ENCODE measurements around the gene BTBD2. TPM values are rescaled to one million over a fixed set of nuclear protein-coding genes. Genes with fewer than 3 reads are reported as not detected.

The BTBD2 gene
- total and polyA plus RNA-seq, 12 donors, result 11.8 to 122 (median 78.1) TPM

GRCh38 chr19:1952635-1953034 lies 62.9 kb downstream of the BTBD2 start:
- Histone ChIP-seq H3K4me1 (replicated peaks in 1 of 2) (peaks cover 4 to 9% of the 10 kb centered on the region in 2 donors), H3K9me3 (replicated peaks in 1 of 3) (no peaks in the 10 kb centered on the region), H3K27me3 (no peaks in the 10 kb centered on the region), H3K4me3 (no peak overlapping the region), H3K36me3 (replicated peaks in 1 of 2) (no peaks in the 10 kb centered on the region), H3K27ac (no peak overlapping the region)
- intact Hi-C loops (cut with DNase I), result loop anchor here in 1 of 2 donors (10.0 kb wide), 1 partner anchor 52 kb away; no protein-coding TSS in a partner anchor
- TF ChIP-seq POLR2A (IDR thresholded peaks at IDR 0.05) (no peak), CTCF (IDR thresholded peaks at IDR 0.05) (no peak)
- 79 to 88% (median 84%) methylated on average over 17 to 21 of the region's 21 CpGs for WGBS, 4 donors
- no peak for DNase-seq

GRCh38 chr19:1950640-1951039 lies 64.9 kb downstream of the BTBD2 start:
- Histone ChIP-seq H3K27me3 (no peaks in the 10 kb centered on the region), H3K9me3 (replicated peaks in 1 of 3) (no peaks in the 10 kb centered on the region), H3K27ac (no peak overlapping the region), H3K36me3 (replicated peaks in 1 of 2) (no peaks in the 10 kb centered on the region), H3K4me3 (no peak overlapping the region), H3K4me1 (replicated peaks in 1 of 2) (peaks cover 0 to 1% of the 10 kb centered on the region in 2 donors)
- no peak for DNase-seq
- intact Hi-C loops (cut with DNase I), result loop anchor here in 1 of 2 donors (10.0 kb wide), 1 partner anchor 54 kb away; no protein-coding TSS in a partner anchor
- TF ChIP-seq POLR2A (IDR thresholded peaks at IDR 0.05) (no peak), CTCF (IDR thresholded peaks at IDR 0.05) (no peak)
- 96 to 100% (median 97%) methylated on average over 8 to 16 of the region's 16 CpGs for WGBS, 4 donors

- no peak for DNase-seq
- Histone ChIP-seq H3K4me3 (no peak overlapping the region), H3K27ac (no peak overlapping the region), H3K36me3 (replicated peaks in 1 of 2) (no peaks in the 10 kb centered on the region), H3K9me3 (replicated peaks in 1 of 3) (no peaks in the 10 kb centered on the region), H3K27me3 (no peaks in the 10 kb centered on the region), H3K4me1 (replicated peaks in 1 of 2) (peaks cover 0 to 5% of the 10 kb centered on the region in 2 donors)
- TF ChIP-seq POLR2A (IDR thresholded peaks at IDR 0.05) (no peak), CTCF (IDR thresholded peaks at IDR 0.05) (no peak)
- 91 to 93% (median 92%) methylated on average over 39 to 44 of the region's 44 CpGs for WGBS, 4 donors
- intact Hi-C loops (cut with DNase I), result loop anchor here in 1 of 2 donors (10.0 kb wide), 1 partner anchor 55 kb away; no protein-coding TSS in a partner anchor
Measured at GRCh38 chr19:1949304-1950101, 66.0 kb downstream of the BTBD2 start.

GRCh38 chr19:1947651-1948209 lies 67.8 kb downstream of the BTBD2 start:
- Histone ChIP-seq H3K4me1 (replicated peaks in 1 of 2) (peaks cover 5 to 23% of the 10 kb centered on the region in 2 donors), H3K27ac (no peak overlapping the region), H3K9me3 (replicated peaks in 1 of 3) (no peaks in the 10 kb centered on the region), H3K27me3 (no peaks in the 10 kb centered on the region), H3K36me3 (replicated peaks in 1 of 2) (no peaks in the 10 kb centered on the region), H3K4me3 (no peak overlapping the region)
- WGBS, 4 donors, result 74 to 91% (median 78%) methylated on average over 4 to 34 of the region's 34 CpGs
- peak in 3 of 7 donors; percentile 51 to 75 (median 70) for DNase-seq
- intact Hi-C loops (cut with DNase I), result no loop called here
- TF ChIP-seq POLR2A (IDR thresholded peaks at IDR 0.05) (no peak), CTCF (IDR thresholded peaks at IDR 0.05) (no peak)

Data from adrenal gland (tissue), 12 donors.